Measurements from ENCODE around the gene MIF. TPM values are rescaled to one million over a fixed set of nuclear protein-coding genes. Genes with fewer than 3 reads are reported as not detected.

MIF gene
- total and polyA plus RNA-seq, 2 donors (not counting 1 experiment from before 2014, with no cell fraction given): 97.3 to 283 TPM

DNA sequence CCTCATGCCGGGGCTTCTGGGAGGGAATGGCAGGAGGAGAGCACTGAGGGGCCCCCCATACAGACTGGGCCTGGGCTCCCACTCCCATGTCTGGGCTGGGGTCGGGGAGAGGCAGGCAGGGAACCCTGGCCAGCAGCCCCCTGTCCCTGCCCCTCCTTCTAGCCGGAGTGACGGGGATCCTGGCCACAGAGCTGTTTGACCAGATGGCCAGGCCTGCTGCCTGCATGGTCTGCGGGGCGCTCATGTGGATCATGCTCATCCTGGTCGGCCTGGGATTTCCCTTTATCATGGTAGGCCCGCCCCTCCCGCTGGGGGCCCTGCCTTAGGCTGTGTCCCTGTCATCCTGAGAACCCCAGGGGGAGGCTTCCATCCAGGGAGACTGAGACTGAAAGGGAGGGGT lies 10.0 kb upstream of the MIF start:
- H3K9ac ChIP-seq (ENCODE audit: insufficient read depth, low read length): no peak overlapping the region
- TF ChIP-seq EZH2 (IDR thresholded peaks at IDR 0.05; ENCODE audit: low read length, missing control alignments): no peak
- TF ChIP-seq, protein P1, sequence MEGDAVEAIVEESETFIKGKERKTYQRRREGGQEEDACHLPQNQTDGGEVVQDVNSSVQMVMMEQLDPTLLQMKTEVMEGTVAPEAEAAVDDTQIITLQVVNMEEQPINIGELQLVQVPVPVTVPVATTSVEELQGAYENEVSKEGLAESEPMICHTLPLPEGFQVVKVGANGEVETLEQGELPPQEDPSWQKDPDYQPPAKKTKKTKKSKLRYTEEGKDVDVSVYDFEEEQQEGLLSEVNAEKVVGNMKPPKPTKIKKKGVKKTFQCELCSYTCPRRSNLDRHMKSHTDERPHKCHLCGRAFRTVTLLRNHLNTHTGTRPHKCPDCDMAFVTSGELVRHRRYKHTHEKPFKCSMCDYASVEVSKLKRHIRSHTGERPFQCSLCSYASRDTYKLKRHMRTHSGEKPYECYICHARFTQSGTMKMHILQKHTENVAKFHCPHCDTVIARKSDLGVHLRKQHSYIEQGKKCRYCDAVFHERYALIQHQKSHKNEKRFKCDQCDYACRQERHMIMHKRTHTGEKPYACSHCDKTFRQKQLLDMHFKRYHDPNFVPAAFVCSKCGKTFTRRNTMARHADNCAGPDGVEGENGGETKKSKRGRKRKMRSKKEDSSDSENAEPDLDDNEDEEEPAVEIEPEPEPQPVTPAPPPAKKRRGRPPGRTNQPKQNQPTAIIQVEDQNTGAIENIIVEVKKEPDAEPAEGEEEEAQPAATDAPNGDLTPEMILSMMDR (conservative IDR thresholded peaks at IDR 0.05 in 1 of 2, IDR thresholded peaks at IDR 0.05 in 1 of 2; ENCODE audit: low read depth in 1 of 2, low read length in 2 of 2): no peak
- H3K4me2 ChIP-seq (ENCODE audit: extremely low read depth, insufficient read depth, low read length): no peak overlapping the region
- no peak overlapping the region for H3K27ac ChIP-seq (ENCODE audit: insufficient read depth, low read length)
- H3K79me2 ChIP-seq (ENCODE audit: control insufficient read depth, insufficient read depth, low read length): no peaks in the 10 kb centered on the region
- no peaks in the 10 kb centered on the region for H3K36me3 ChIP-seq (ENCODE audit: control insufficient read depth, insufficient read depth, low read length)
- DNase-seq (ENCODE audit: low read depth in 2 of 2): no peak
- H4K20me1 ChIP-seq (ENCODE audit: control insufficient read depth, extremely low read depth, insufficient read depth, low read length): no peaks in the 10 kb centered on the region
- no peak overlapping the region for H2AFZ ChIP-seq (ENCODE audit: low read length)
- H3K27me3 ChIP-seq (ENCODE audit: control insufficient read depth, insufficient read depth, low read length): no peaks in the 10 kb centered on the region
- H3K4me1 ChIP-seq (ENCODE audit: control insufficient read depth, extremely low read depth, insufficient read depth, low read length): peaks cover 3% of the 10 kb centered on the region
- no peaks in the 10 kb centered on the region for H3K9me3 ChIP-seq (ENCODE audit: control insufficient read depth, insufficient read depth, low read depth, low read length)
- H3K4me3 ChIP-seq (replicated peaks in 1 of 4; ENCODE audit: control extremely low read depth in 1 of 4, insufficient read depth in 1 of 4, low read depth in 3 of 4, low read length in 4 of 4): no peak overlapping the region

- TF ChIP-seq EZH2 (IDR thresholded peaks at IDR 0.05; ENCODE audit: low read length, missing control alignments): no peak
- TF ChIP-seq, protein P1 (conservative IDR thresholded peaks at IDR 0.05 in 1 of 2, IDR thresholded peaks at IDR 0.05 in 1 of 2; ENCODE audit: low read depth in 1 of 2, low read length in 2 of 2): no peak
- peaks cover 6% of the 10 kb centered on the region for H3K4me1 ChIP-seq (ENCODE audit: control insufficient read depth, extremely low read depth, insufficient read depth, low read length)
- DNase-seq (ENCODE audit: low read depth in 2 of 2): peak; percentile 14 to 42
- peak overlapping the region; percentile 55 for H3K9ac ChIP-seq (ENCODE audit: insufficient read depth, low read length)
- H4K20me1 ChIP-seq (ENCODE audit: control insufficient read depth, extremely low read depth, insufficient read depth, low read length): no peaks in the 10 kb centered on the region
- peak overlapping the region; percentile 35 for H3K4me2 ChIP-seq (ENCODE audit: extremely low read depth, insufficient read depth, low read length)
- no peaks in the 10 kb centered on the region for H3K27me3 ChIP-seq (ENCODE audit: control insufficient read depth, insufficient read depth, low read length)
- H3K27ac ChIP-seq (ENCODE audit: insufficient read depth, low read length): peak overlapping the region; percentile 77
- no peaks in the 10 kb centered on the region for H3K9me3 ChIP-seq (ENCODE audit: control insufficient read depth, insufficient read depth, low read depth, low read length)
- H3K4me3 ChIP-seq (replicated peaks in 1 of 4; ENCODE audit: control extremely low read depth in 1 of 4, insufficient read depth in 1 of 4, low read depth in 3 of 4, low read length in 4 of 4): no peak overlapping the region
- no peaks in the 10 kb centered on the region for H3K79me2 ChIP-seq (ENCODE audit: control insufficient read depth, insufficient read depth, low read length)
- H2AFZ ChIP-seq (ENCODE audit: low read length): peak overlapping the region; percentile 68
- H3K36me3 ChIP-seq (ENCODE audit: control insufficient read depth, insufficient read depth, low read length): no peaks in the 10 kb centered on the region
These were observed 5.4 kb upstream of the MIF start for GRCh38 chr22:23888615-23889401.

DNA sequence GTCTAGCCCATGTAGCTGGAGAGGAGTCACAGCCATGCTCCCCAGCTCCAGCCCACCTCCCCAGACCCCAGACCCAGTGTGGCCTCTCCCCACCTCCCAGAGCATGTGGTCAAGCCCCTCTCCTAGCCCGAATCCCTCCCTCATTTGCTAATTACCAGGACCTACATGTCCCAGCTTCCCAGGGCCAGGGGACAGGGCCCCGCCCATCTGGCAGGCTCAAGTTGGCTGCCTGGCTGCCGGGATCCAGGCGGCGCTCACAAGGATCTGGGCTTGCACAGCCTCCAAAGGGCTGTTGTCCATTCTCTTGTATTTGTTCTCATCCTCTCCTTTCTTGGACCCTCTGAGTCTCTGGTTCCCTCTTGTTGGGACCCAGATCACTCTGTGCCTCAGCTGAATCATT lies 4.6 kb upstream of the MIF start:
- no peaks in the 10 kb centered on the region for H3K9me3 ChIP-seq (ENCODE audit: control insufficient read depth, insufficient read depth, low read depth, low read length)
- H3K4me1 ChIP-seq (ENCODE audit: control insufficient read depth, extremely low read depth, insufficient read depth, low read length): peaks cover 9% of the 10 kb centered on the region
- H3K27me3 ChIP-seq (ENCODE audit: control insufficient read depth, insufficient read depth, low read length): no peaks in the 10 kb centered on the region
- H3K4me3 ChIP-seq (replicated peaks in 1 of 4; ENCODE audit: control extremely low read depth in 1 of 4, insufficient read depth in 1 of 4, low read depth in 3 of 4, low read length in 4 of 4): no peak overlapping the region
- no peak overlapping the region for H3K9ac ChIP-seq (ENCODE audit: insufficient read depth, low read length)
- TF ChIP-seq, protein P1 (conservative IDR thresholded peaks at IDR 0.05 in 1 of 2, IDR thresholded peaks at IDR 0.05 in 1 of 2; ENCODE audit: low read depth in 1 of 2, low read length in 2 of 2): no peak
- TF ChIP-seq EZH2 (IDR thresholded peaks at IDR 0.05; ENCODE audit: low read length, missing control alignments): no peak
- H3K27ac ChIP-seq (ENCODE audit: insufficient read depth, low read length): no peak overlapping the region
- H4K20me1 ChIP-seq (ENCODE audit: control insufficient read depth, extremely low read depth, insufficient read depth, low read length): no peaks in the 10 kb centered on the region
- no peak for DNase-seq (ENCODE audit: low read depth in 2 of 2)
- H3K4me2 ChIP-seq (ENCODE audit: extremely low read depth, insufficient read depth, low read length): no peak overlapping the region
- no peaks in the 10 kb centered on the region for H3K36me3 ChIP-seq (ENCODE audit: control insufficient read depth, insufficient read depth, low read length)
- no peaks in the 10 kb centered on the region for H3K79me2 ChIP-seq (ENCODE audit: control insufficient read depth, insufficient read depth, low read length)
- H2AFZ ChIP-seq (ENCODE audit: low read length): no peak overlapping the region

Measured in fibroblast of lung (primary cell).